H9 (cell line): ENCODE data around the gene RNF31. TPM values are rescaled to one million over a fixed set of nuclear protein-coding genes. Genes with fewer than 3 reads are reported as not detected.

Source experiments
- DNase-seq: peaks from one replicate; pipeline ENCODE4 v3.0.0-alpha.2; 2017
- H2AFZ ChIP-seq: one replicate; pipeline ENCODE4 v1.6.1; 2013; ENCODE audit warnings: mild to moderate bottlenecking, low read length, control low read depth, moderate library complexity
- H2AK5ac ChIP-seq: 2 replicates; pipeline ENCODE4 v1.6.1; 2013; ENCODE audit warnings: low read length, control low read depth, mixed read lengths; ENCODE audit not compliant: insufficient read length
- H2BK120ac ChIP-seq: one replicate; pipeline ENCODE4 v1.6.1; 2013; ENCODE audit warnings: low read depth, mild to moderate bottlenecking, low read length, control low read depth, inconsistent platforms; ENCODE audit not compliant: poor library complexity, severe bottlenecking
- H2BK12ac ChIP-seq: 2 replicates; pipeline ENCODE4 v1.6.1; 2013; ENCODE audit warnings: low read length, control low read depth, mixed read lengths, low read depth; ENCODE audit not compliant: insufficient read length
- H2BK15ac ChIP-seq: 2 replicates; pipeline ENCODE4 v1.6.1; 2013; ENCODE audit warnings: low read depth, low read length, control low read depth
- H2BK20ac ChIP-seq: one replicate; pipeline ENCODE4 v1.6.1; 2013; ENCODE audit warnings: low read depth, mild to moderate bottlenecking, low read length, control low read depth, inconsistent platforms; ENCODE audit not compliant: poor library complexity, severe bottlenecking
- H2BK5ac ChIP-seq: 2 replicates; pipeline ENCODE4 v1.6.1; 2013; ENCODE audit warnings: low read length, control low read depth, mixed read lengths; ENCODE audit not compliant: insufficient read length
- H3K14ac ChIP-seq: 2 replicates; pipeline ENCODE4 v1.6.1; 2013; ENCODE audit warnings: low read length, control low read depth; ENCODE audit not compliant: insufficient read depth
- H3K18ac ChIP-seq: 2 replicates; pipeline ENCODE4 v1.6.1; 2013; ENCODE audit warnings: low read depth, mild to moderate bottlenecking, mixed read lengths, low read length, control low read depth; ENCODE audit not compliant: insufficient read length
- H3K23ac ChIP-seq: 2 replicates; pipeline ENCODE4 v1.6.1; 2013; ENCODE audit warnings: low read length, control low read depth, mixed read lengths, low read depth; ENCODE audit not compliant: insufficient read length
- H3K23me2 ChIP-seq: 2 replicates; pipeline ENCODE4 v1.6.1; 2013; ENCODE audit warnings: low read depth, mild to moderate bottlenecking, mixed read lengths, low read length, control low read depth; ENCODE audit not compliant: insufficient read length, poor library complexity, severe bottlenecking
- H3K27ac ChIP-seq: 2 replicates; pipeline ENCODE4 v1.5.1; 2013; ENCODE audit warnings: low read length, control low read depth, mixed read lengths, low read depth; ENCODE audit not compliant: insufficient read length
- H3K27me3 ChIP-seq: 2 replicates; pipeline ENCODE4 v1.6.1; 2013; ENCODE audit warnings: low read length, control low read depth, inconsistent platforms; ENCODE audit not compliant: insufficient read depth
- H3K4ac ChIP-seq: 2 replicates; pipeline ENCODE4 v1.6.1; 2013; ENCODE audit warnings: low read depth, mild to moderate bottlenecking, control low read depth, inconsistent platforms, low read length, moderate library complexity
- H3K4me1 ChIP-seq: 2 replicates; pipeline ENCODE4 v1.6.1; 2013; ENCODE audit warnings: low read length, control low read depth, inconsistent platforms; ENCODE audit not compliant: insufficient read depth
- H3K4me2 ChIP-seq: 2 replicates; pipeline ENCODE4 v1.6.1; 2013; ENCODE audit warnings: low read length, control low read depth, mixed read lengths; ENCODE audit not compliant: insufficient read length, insufficient read depth
- H3K56ac ChIP-seq: 2 replicates; pipeline ENCODE4 v1.6.1; 2013; ENCODE audit warnings: low read depth, mild to moderate bottlenecking, mixed read lengths, low read length, control low read depth; ENCODE audit not compliant: insufficient read length
- H3K79me1 ChIP-seq: 2 replicates; pipeline ENCODE4 v1.6.1; 2013; ENCODE audit warnings: low read depth, mild to moderate bottlenecking, moderate library complexity, low read length, control low read depth, inconsistent platforms; ENCODE audit not compliant: insufficient read depth, poor library complexity, severe bottlenecking
- H3K79me2 ChIP-seq: 2 replicates; pipeline ENCODE4 v1.6.1; 2013; ENCODE audit warnings: low read length, control low read depth, inconsistent platforms; ENCODE audit not compliant: insufficient read depth
- H3K9ac ChIP-seq: 2 replicates; pipeline ENCODE4 v1.6.1; 2013; ENCODE audit warnings: low read length, control low read depth, mixed read lengths; ENCODE audit not compliant: insufficient read length; ENCODE audit errors: extremely low read depth
- H3K9me3 ChIP-seq: one replicate; pipeline ENCODE4 v1.6.1; 2013; ENCODE audit warnings: low read depth, low read length, inconsistent platforms; ENCODE audit not compliant: control insufficient read depth
- H3T11ph ChIP-seq: one replicate; pipeline ENCODE4 v1.6.1; 2013; ENCODE audit warnings: mild to moderate bottlenecking, low read length, control low read depth, inconsistent platforms
- H4K20me1 ChIP-seq: one replicate; pipeline ENCODE4 v1.6.1; 2013; ENCODE audit not compliant: control insufficient read depth, insufficient read length, insufficient read depth
- H4K5ac ChIP-seq: 2 replicates; pipeline ENCODE4 v1.6.1; 2013; ENCODE audit warnings: low read depth, mild to moderate bottlenecking, mixed read lengths, low read length, control low read depth; ENCODE audit not compliant: insufficient read length
- H4K8ac ChIP-seq: replicated peaks from 2 replicates; pipeline ENCODE4 v1.6.1; 2013; ENCODE audit warnings: low read length, control low read depth, mixed read lengths, low read depth; ENCODE audit not compliant: insufficient read length
- H4K91ac ChIP-seq: 2 replicates; pipeline ENCODE4 v1.6.1; 2013; ENCODE audit warnings: low read depth, mild to moderate bottlenecking, moderate library complexity, mixed read lengths, low read length, control low read depth; ENCODE audit not compliant: insufficient read length
- H3K27ac Mint-ChIP-seq, 3 experiments: 2 replicates in 2 of 3; 3 replicates in 1 of 3; pipeline ENCODE4 v1.8.0; 2020 to 2021; ENCODE audit warnings: mixed read lengths in 3 of 3, mild to moderate bottlenecking in 1 of 3, moderate library complexity in 1 of 3
- H3K27me3 Mint-ChIP-seq: 2 replicates; pipeline ENCODE4 v1.8.0; 2021; ENCODE audit warnings: low read depth, mild to moderate bottlenecking, moderate library complexity, mixed read lengths
- H3K36me3 Mint-ChIP-seq, 3 experiments: 2 replicates in 2 of 3; 3 replicates in 1 of 3; pipeline ENCODE4 v1.8.0; 2020 to 2021; ENCODE audit warnings: low read depth in 3 of 3, mixed read lengths in 3 of 3; ENCODE audit not compliant: insufficient read depth in 1 of 3
- H3K4me1 Mint-ChIP-seq, 2 experiments: 2 replicates each; pipeline ENCODE4 v1.8.0; 2020; ENCODE audit warnings: mixed read lengths in 2 of 2
- H3K4me3 Mint-ChIP-seq, 2 experiments: 2 replicates in 1 of 2; 3 replicates in 1 of 2; pipeline ENCODE4 v1.8.0; 2020 to 2021; ENCODE audit warnings: mild to moderate bottlenecking in 2 of 2, mixed read lengths in 2 of 2, moderate library complexity in 1 of 2
- H3K9me3 Mint-ChIP-seq, 2 experiments: 2 replicates in 1 of 2; 3 replicates in 1 of 2; pipeline ENCODE4 v1.8.0; 2020; ENCODE audit warnings: mild to moderate bottlenecking in 2 of 2, mixed read lengths in 2 of 2, moderate library complexity in 1 of 2
- CTCF ChIP-seq: fragments of 200-600 bp; sonication (generic); conservative IDR thresholded peaks from 3 replicates; pipeline ENCODE4 v1.8.0; 2021; ENCODE audit warnings: antibody characterized with exemption, mild to moderate bottlenecking
- WGBS: extraction: QIAGEN DNeasy Blood & Tissue Kit; methylation state at CpG from one replicate; pipeline ENCODE4 v1.1.7; 2013; ENCODE audit warnings: missing lambda C conversion rate, low lambda C conversion rate, mixed read lengths; ENCODE audit not compliant: insufficient read length; ENCODE audit errors: extremely low coverage; 5-methylcytosine and 5-hydroxymethylcytosine counted together
- total RNA-seq: library from RNA; stranded (reverse); gene quantifications from 2 replicates; pipeline ENCODE4 v1.2.1, GENCODE V29; 2021

Gene RNF31
- total RNA-seq, 1 experiment from 2014 or later: 87.3 TPM

DNA sequence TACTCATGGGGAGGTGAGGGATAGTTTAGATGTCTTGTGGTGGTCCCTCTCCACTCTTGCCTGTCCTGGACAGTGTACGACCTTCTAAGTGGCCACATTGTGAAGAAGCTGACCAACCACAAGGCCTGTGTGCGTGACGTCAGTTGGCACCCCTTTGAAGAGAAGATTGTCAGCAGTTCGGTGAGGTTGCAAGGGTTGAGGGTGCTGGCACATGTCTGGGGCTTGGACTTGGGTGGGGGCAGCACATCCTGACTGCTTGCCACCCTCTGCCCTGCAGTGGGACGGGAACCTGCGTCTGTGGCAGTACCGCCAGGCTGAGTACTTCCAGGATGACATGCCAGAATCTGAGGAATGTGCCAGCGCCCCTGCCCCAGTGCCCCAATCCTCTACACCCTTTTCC is 24.4 kb upstream of the RNF31 start:
- Histone ChIP-seq H3K9ac (no peak overlapping the region), H3K23me2 (no peaks in the 10 kb centered on the region), H3K4ac (no peak overlapping the region), H2BK5ac (no peak overlapping the region), H3K4me2 (no peak overlapping the region), H4K20me1 (no peaks in the 10 kb centered on the region), H2AK5ac (no peak overlapping the region), H2BK12ac (no peak overlapping the region), H3K56ac (no peak overlapping the region), H3K18ac (no peak overlapping the region), H3K27ac (no peak overlapping the region), H4K5ac (no peak overlapping the region), H4K8ac (no peak overlapping the region), H3K79me1 (no peaks in the 10 kb centered on the region), H3K14ac (no peak overlapping the region), H3K4me1 (no peaks in the 10 kb centered on the region), H3K27me3 (no peaks in the 10 kb centered on the region), H2BK20ac (no peak overlapping the region), H2BK15ac (no peak overlapping the region), H2BK120ac (no peak overlapping the region), H3K9me3 (no peaks in the 10 kb centered on the region), H3T11ph (no peak overlapping the region), H3K79me2 (no peaks in the 10 kb centered on the region), H2AFZ (no peak overlapping the region), H4K91ac (no peak overlapping the region), H3K23ac (no peak overlapping the region)
- Mint-ChIP-seq H3K27ac (no peak overlapping the region), H3K36me3 (peaks cover 23 to 60% (median 51%) of the 10 kb centered on the region in 3 experiments; a peak in 6 of 7 replicates), H3K4me1 (no peaks in the 10 kb centered on the region), H3K9me3 (no peaks in the 10 kb centered on the region), H3K27me3 (no peaks in the 10 kb centered on the region), H3K4me3 (peak overlapping the region in 1 of 2 experiments; percentile 20; a peak in 1 of 5 replicates)
- no peak for DNase-seq
- no CpG with 5 or more reads among the region's 8 CpGs for WGBS
- no peak for TF ChIP-seq CTCF
